Neural cell (in vitro differentiated cells): ENCODE measurements around the gene XIRP2.

Experiments used
- CTCF ChIP-seq: fragments of 450-650 bp; IDR thresholded peaks from 2 replicates; pipeline ENCODE4 v1.5.1; 2014; ENCODE audit warnings: antibody characterized with exemption, mild to moderate bottlenecking, moderate library complexity; ENCODE audit not compliant: poor library complexity, severe bottlenecking
- EP300 ChIP-seq: fragments of 450-650 bp; conservative IDR thresholded peaks from 2 replicates; pipeline ENCODE4 v1.6.1; 2014; ENCODE audit warnings: antibody characterized with exemption, mild to moderate bottlenecking, moderate library complexity; ENCODE audit not compliant: poor library complexity, severe bottlenecking
- TAF1 ChIP-seq: IDR thresholded peaks from 2 replicates; pipeline ENCODE4 v1.6.1; 2012; ENCODE audit warnings: low read depth

- TF ChIP-seq TAF1: no peak
- no peak for TF ChIP-seq EP300
- TF ChIP-seq CTCF: no peak
Observed at GRCh38 chr2:167298017-167298416, 409.7 kb downstream of the XIRP2 start.
